Stimulated activated CD4-positive, alpha-beta T cell treated with anti-CD3 and anti-CD28 coated beads, Interleukin-1b, Interleukin-23, amount 100 ng/mL, for 48 hours (primary cell): ENCODE results near the gene KRT16.
"Not testable (repeated sequence)": the region's sequence is repeated elsewhere in the genome, so short reads cannot be mapped to it uniquely, and the experiment has no call there.

Experiments
- DNase-seq: peaks from one replicate; pipeline ENCODE4 v3.0.0-alpha.2; 2020

Gene KRT16

DNA sequence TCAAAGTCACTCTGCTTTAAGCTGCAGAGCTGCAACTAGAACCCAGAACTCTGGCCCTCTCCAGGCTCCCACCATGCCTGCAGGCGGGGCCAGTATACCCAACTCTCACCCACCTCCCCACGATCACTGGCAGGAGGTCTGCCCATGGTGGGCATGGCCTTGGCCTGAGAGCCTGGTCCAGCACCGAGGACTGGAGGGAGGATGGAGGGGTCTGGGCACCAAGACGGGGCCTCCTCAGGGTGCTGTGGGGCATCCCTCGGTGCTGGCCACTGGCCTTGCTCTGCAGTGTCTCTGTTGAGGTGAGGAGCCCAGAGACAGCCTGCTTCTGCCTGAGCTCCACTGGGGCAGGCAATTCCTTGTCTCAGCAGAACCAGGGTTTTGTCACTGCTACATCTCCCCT lies 1.5 kb upstream of the KRT16 start:
- no peak for DNase-seq

DNA sequence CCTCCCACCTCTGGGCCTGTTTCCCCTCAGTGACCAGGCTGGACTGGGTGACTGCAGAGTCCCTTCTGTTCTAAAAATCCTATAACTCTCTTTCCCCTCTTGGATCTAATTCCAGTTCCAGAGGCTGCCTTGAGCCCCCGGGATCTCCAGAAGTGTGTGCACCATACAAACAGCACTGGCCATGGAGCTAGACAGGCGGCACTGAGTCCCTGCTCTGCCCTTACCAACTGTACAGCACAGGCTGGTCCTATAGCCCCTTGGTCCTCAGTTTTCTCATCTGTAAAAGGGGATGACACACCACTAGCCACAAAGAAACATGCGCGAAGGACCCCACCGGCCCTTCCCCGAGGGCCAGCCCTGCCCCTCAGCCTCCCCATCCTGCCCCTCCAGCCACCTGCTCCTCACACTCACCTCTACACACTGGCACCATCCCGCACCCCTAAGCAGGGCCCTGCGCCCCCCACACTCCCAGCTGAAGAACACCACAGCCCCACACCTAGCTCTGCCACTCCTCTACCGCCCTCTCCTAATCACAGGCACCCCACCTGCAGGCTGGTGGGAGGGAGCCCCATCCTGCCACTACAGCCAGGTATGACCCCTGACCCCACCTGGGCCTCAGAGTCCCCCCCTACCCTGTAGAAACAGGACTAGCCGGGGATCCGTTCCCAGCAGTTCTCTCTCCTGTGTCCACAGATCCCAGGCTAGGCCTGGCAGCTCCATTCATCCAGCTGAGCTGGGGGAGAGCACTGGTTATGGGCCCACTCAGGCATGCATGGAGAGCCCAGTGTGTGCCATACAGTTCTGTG lies 913 bp upstream of the KRT16 start:
- no peak for DNase-seq

DNA sequence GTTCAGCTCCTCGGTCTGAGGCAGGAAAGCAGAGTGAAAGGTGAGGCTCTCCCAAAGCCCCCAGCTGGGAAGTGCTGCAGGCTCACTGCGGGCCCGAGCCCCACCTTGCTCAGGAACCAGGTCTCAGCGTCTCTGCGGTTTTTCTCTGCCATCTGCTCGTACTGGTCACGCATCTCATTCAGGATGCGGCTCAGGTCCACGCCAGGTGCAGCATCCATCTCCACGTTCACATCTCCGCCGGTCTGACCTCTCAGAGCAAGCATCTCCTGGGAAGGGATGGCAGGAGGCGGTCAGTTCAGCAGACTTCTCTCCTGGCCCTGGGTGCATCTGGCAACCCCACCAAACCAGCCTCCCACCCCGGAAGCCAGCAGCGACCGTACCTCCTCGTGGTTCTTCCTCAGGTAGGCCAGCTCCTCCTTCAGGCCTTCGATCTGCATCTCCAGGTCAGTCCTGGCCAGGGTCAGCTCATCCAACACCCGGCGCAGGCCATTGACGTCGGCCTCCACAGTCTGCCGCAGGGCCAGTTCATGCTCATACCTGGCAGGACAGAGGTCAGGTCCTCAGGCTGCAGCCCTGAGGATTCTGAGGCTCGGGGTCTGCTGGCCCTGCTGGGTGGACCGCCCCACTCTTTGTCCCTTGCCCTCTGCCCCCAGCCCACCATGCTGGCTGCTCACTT lies 1.5 kb downstream of the KRT16 start:
- no peak for DNase-seq

DNA sequence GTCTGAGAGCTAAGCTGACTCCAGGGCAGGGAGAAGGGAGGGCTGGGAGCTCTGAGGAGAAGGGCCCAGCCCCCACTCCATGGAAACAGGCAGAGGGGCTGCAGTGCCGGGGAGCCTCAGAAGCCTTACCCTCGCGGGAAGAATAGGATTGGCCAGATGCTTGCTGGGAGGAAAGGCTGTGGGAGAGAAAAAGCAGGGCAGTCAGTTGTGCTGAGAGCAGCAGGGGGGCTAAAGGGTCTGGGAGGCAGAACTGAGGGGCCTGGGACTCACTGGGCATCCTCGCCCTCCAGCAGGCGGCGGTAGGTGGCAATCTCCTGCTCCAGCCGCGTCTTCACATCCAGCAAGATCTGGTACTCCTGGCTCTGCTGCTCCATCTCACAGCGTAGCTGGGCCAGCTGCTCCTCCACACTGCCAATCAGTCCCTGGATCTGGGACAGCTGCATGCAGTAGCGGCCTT lies 2.5 kb downstream of the KRT16 start:
- DNase-seq = not testable (repeated sequence)

DNA sequence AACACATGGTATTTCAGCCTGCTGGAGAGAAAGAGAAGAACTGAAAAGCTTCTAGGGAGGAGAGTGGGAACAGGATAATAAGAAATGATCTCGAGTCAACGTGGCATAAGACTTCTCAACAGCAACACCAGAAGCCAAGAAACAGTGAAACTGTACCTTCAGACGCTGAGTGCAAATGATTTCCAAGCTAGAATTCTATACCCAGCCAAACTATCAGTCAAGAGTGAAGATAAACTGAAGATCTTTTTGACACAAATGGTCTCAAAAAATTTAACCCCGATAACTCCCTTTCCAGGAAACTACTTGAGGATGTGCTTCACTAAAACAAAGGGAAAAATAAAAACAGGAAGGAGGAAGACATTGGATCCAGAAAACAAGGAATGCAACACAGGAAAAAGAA lies 5.6 kb downstream of the KRT16 start:
- not testable (repeated sequence) for DNase-seq

DNA sequence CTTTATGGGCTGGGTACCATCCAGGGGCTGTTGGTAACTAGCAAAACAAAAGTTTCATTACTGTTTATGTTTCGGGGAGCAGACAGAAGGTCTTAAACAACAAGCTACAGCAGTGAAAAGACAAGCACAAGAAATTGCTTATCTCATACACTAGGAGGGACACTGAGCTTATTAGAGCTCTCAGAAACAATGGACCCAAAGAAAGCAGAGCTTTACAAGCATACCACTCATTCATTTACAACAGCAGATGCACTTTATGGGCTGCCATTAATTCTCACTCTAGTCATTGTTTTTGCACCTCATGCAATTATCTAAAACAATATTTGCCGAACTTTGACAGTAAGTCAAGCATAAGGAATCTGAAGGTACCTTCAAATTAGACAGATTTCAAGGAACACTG lies 10.0 kb downstream of the KRT16 start:
- DNase-seq = no peak

DNA sequence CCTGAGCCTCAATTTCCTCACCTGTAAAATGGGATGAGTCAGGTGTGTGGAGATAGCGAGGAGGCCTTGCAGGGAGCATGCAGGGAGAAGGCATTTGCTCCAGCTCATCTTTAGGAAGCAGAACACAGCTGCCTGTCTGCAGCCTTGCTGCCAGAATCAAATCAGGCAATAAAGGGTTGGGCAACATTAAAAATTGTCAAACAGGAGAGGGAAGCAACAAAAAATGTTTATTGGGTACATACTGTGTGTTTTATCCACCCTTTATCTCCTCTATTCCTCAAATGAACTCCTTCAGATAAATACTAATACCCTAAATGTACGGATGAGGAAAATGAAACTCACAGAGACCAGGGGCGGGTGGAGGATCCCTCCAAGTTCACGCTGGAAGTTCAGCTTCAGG lies 12.2 kb downstream of the KRT16 start:
- no peak for DNase-seq

DNA sequence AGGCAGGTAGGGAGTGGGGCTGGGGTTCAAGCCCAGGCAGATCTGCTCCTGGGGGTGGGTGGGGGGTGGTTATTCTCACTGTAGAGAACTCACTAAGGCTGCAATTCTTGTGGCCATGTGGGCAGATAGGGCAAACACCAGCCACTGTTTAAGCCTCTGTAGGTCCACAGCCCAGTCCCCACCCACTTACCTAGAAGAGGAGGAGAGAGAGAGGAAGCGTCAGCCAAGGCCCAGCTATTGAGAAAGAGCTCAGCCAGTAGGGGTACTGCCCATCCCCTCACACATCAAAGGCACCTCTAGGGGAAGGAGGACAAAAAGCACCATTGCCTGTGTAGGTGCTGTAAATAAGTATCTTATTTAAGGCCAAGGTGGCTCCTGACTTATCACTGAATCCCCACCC lies 12.9 kb downstream of the KRT16 start:
- DNase-seq = no peak

DNA sequence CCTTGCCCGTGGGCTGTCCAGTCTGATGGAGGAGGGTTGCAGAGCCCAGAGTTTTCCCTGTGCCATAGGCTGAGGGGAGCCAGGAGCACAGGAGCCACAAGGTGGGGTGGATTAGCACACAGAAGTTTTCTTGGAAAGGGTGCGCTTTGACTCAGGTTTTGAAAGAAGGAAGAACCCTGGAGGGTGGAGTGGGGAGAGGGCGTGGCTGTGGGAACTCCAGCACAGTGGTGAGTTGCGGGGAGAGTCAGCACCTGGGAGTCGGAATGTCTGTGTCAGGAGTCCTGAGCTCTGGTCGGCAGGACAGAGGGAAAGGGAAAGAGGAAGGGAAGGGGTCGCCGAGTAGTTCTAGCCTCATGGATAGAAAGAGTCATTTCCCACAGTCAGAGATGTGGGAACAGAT lies 17.0 kb downstream of the KRT16 start:
- no peak for DNase-seq

DNA sequence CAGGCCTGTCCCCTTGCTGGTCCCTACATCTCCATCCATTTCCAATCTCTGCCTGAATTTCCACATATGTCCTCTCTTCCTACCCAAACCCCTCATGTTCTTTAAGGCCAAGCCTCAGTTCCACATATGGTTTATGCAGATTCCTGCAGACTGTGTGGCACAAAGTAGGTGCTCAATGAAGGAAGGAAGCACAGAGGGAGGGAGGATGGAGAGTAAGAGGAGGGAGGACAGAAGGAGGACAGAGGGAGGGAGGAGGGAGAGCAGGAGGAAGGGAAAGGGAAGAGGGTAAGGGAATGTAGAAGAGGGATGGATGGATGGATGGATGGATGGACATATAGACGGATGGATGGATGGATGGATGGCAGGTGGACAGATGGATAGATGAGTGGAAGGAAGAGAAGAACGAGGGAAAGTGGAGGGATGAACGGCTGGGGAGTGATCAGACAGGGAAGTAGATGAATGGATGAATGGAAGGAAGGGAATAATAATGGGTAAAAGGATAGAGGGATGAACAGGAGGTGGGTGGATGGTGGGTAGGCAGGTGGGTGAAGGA lies 18.1 kb downstream of the KRT16 start:
- no peak for DNase-seq

DNA sequence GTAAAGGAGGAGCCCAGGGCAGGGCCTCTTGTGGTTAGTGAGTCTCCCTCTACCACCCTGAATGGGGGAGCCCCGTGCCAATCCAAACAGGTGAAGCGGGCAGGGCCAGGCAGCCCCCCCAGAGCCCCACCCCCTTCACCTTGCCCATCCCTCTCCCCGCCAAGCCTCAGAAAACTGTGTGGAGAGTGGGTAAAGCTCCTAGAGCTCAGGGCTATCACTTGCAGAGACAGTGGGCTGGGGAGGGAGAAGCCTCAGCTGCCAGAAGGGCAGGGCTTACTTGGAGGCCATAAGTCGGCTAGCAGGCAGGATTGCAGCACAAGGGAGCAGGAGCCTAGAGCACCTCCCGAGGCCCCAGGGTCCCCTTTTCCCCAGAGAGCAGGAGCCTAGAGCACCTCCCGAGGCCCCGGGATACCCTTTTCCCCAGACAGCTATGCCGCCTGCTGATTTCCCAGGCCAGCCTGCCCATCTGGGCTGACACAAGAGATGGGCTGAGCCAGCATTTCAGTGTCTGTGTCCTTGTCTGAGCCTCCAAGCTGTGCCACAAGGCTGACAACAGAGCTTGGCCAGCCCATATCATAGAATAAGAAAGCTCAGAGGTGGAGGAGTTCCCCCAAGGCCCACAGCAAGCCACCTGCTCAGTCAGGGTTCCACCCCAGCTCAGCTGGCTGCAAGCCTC lies 19.1 kb downstream of the KRT16 start:
- DNase-seq = no peak

DNA sequence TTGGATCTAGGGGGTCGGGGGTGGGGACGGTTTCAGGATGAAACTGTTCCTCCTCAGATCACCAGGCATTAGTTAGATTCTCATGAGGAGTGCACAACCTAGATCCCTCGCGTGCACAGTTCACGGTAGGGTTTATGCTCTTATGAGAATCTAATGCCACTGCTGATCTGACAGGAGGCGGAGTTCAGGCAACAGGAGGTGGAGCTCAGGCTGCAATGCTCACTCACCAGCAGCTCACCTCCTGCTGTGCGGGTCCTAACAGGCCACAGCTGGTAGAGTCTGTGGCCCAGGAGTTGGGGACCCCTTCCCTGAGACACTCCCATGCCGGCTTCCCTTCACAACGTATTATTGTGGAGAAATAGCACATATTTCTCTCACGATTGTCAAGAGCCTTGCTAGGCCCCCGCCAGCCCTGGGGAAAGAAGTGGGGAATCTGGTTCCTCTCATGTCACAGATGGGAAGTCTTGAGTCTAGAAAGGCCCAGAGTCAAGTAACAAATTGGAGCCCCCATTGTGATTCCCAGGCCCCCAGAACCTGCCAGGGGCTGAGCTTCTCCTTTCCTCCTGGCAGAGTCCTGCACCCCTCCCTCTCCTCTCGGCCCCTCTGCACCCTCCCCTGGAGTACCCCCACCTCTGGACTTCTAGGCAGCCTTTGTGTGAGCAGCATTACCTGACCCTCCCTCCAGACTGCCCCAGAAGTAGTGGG lies 19.8 kb downstream of the KRT16 start:
- no peak for DNase-seq

DNA sequence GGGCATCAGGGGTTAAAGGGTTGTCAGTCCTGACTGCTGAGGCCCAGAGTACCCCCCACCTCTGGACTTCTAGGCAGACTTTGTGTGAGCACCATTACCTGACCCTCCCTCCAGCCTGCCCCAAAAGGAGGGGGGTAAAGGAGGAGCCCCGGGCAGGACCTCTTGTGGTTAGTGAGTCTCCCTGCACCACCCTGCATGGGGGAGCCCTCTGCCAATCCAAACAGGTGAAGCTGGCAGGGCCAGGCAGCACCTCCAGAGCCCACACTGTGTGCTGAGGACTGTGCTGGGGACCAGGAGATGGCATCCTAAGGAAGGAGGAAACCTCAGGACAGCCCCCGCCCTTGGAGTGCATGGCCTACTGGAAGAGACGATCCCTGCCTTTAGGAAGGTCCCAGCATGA lies 23.3 kb downstream of the KRT16 start:
- DNase-seq = no peak

DNA sequence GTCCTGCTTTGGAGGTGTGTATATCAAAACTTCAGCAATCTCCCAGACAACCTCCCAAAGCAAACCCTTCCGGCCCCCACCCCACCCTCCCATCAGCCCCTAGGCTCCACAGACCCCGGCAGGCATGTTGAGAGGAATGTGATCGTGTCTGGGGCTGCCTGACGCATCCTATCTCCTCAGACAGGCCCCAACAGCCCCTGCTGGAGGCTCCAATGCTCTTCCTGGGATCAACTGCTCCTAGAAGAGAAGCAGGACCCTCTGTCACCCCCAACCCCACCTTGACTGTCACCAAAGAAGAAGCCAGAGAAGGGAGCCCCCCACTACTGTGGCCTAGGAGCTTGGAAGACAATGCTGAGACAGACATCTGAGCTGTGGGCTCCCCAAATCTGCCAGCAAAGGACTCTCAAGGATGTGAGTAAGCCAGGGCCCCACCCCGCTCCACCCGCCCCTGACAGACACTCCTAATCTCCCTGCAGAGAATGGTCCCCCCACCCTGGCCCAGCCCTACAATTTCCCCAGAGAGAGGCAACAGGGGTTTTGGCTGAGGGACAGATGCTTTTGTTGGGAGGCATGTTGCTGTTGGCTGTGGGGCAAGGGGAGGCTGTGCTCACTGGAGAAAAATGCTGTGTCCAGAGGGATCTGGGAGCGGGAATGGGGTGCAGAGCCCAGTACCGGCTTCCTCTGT lies 24.3 kb downstream of the KRT16 start:
- no peak for DNase-seq

DNA sequence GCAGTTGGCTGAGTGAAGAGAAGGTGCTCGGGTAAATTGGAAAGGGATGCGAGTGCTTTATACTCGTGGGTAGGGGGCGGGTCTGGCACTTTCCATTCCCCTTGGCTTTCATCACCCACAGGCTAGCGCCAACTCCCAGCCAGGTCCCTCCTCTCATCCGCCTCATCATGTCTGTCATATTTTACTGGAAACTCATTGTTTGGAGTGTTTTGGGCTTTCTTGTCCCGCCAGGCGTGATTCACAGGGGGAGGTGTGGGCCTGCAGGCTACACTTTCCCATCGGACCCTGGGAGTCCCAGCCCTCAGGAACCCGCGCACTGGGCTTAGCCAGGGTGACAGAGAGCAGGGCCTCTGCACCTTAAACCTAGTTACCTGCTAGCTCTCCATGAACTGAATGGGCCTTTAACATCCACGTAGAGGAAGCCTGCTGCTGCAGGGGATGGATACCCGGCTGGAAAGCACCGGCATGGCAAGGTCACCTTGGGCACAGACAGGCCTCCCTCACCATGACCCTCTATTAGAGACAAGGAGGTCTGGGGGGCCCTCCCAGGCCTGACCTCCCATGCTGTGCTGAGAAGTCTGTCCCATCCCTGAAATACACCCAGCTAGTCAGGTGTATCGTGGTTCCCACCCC lies 25.6 kb downstream of the KRT16 start, which contains the start of gene KRT14:
Gene KRT14, minus strand, starts transcription at position 33 of the 633 bp plus-strand sequence. CDS start 61 bp downstream, outside the sequence.
- DNase-seq = no peak

DNA sequence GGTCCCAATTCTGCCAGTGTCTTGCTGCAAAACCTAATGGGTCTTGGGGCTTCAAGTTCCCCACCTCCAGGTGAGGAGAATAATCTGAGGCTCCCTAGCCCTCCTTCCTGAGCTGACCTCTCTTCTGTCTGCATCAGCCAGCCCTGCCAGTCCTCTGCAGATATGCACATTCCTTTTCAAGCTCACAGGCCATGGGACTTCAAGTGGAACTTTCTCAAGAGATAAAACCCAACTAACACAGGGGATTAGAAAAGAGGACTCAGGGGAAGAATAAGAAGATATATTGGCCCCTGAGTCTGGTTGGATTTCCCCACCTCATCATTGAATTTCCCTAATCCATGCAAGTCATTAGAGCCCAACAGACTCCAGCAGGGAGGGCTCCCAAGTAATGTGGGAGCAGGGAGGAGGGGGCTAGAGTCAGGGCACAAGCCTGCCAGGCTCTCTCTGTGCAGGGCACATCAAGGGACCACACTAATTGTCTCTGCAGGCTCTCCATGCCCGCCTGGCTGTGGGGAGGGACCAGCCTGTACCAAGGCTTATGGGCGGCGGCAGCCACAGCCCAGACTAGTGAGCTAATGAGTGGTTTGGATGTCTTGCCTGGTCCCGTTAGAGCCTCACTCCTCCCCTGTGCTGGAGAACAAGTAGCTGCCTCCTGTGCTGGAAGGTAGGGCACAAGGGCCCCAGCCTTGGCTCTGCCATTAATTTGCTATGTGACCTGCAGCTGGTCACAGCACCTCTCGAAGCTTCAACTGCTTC lies 27.1 kb downstream of the KRT16 start:
- no peak for DNase-seq

DNA sequence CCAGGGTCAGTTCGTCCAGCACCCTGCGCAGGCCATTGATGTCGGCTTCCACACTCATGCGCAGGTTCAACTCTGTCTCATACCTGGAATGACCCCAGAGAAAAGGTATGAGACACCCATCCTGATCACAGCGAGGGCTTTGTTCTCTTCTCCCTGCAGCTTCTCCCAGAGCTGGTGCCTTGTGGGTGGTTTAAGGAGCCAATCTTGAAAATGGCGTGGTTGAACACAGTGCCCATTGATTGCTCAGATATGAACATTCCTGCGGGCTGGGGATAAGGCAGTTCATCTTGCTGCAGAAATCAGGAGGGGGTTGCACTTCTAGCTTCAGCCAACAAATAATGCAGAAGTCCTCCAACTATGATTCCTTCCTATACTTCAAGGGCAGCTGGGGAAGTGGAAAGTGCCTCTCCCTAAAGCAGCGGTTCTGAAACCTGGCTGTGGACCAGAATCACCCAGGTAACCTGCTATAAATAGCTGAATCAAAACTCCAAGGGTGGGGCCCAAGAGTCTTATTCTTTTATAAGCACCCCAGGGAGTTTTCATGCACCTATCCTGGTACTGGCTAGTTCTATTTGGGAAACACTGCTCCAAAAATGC lies 28.1 kb downstream of the KRT16 start:
- not testable (repeated sequence) for DNase-seq

DNA sequence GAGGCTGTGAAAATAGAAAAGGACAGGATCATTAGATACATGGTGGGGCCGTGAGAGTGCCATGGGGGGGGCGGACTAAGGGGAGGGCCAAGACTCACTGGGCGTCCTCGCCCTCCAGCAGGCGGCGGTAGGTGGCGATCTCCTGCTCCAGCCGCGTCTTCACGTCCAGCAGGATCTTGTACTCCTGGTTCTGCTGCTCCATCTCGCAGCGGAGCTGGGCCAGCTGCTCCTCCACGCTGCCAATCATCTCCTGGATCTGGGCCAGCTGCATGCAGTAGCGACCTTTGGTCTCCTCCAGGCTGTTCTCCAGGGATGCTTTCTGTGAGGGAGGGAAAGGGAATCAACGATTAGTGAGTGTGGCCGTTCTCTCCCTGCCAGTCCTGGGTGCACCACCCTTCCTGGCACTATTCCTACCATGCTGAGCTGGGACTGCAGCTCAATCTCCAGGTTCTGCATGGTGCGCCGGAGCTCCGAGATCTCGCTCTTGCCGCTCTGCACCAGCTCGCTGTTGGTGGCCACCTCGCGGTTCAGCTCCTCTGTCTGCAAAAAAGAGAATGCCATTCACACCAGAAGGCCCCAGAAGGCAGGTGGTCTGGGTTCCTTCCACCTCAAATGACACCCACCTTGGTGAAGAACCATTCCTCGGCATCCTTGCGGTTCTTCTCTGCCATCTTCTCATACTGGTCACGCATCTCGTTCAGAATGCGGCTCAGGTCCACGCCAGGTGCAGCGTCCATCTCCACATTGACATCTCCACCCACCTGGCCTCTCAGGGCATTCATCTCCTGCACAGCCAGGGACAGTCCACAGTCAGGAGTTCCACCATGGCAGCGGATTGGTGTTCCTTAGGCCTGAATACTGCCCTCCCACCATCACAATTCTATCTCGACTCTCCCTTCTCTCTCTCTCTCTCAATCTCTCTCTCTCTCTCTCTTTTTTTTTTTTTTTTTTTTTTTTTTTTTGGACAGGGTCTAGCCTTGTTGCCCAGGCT lies 29.1 kb downstream of the KRT16 start:
- no peak for DNase-seq
